SU-DHL-6 (cell line): Measurements from ENCODE around the gene PDE3A.

ENCODE experiments used
- H2AFZ ChIP-seq: fragments of 200-600 bp; sonication (generic); 2 replicates; pipeline ENCODE4 v1.6.1; 2014; ENCODE audit warnings: low read depth, mild to moderate bottlenecking, moderate library complexity, mixed read lengths, antibody characterized with exemption, low read length; ENCODE audit not compliant: severe bottlenecking
- H3F3A ChIP-seq: fragments of 200-600 bp; shearing (Covaris generic); 2 replicates; pipeline ENCODE4 v1.6.0; 2016; ENCODE audit warnings: antibody characterized with exemption, mild to moderate bottlenecking; ENCODE audit not compliant: insufficient read depth
- H3K27ac ChIP-seq: fragments of 200-600 bp; sonication (generic); 2 replicates; pipeline ENCODE4 v1.5.1; 2016; ENCODE audit warnings: low read depth, mild to moderate bottlenecking, low read length, moderate library complexity, mixed read lengths
- H3K27me3 ChIP-seq: fragments of 200-600 bp; sonication (generic), shearing (Covaris generic); 2 replicates; pipeline ENCODE4 v1.6.0; 2014; ENCODE audit warnings: mild to moderate bottlenecking, low read length
- H3K36me3 ChIP-seq: fragments of 200-600 bp; sonication (generic); 2 replicates; pipeline ENCODE4 v1.6.1; 2014; ENCODE audit warnings: mild to moderate bottlenecking, low read length, mixed read lengths
- H3K4me2 ChIP-seq: fragments of 300-600, 200-600 bp; shearing (Covaris generic), sonication (generic); 2 replicates; pipeline ENCODE4 v1.6.0; 2014; ENCODE audit warnings: low read length, low read depth, mild to moderate bottlenecking; ENCODE audit not compliant: poor library complexity, severe bottlenecking
- H3K4me3 ChIP-seq: fragments of 200-600 bp; sonication (generic); 2 replicates; pipeline ENCODE4 v1.5.1; 2014; ENCODE audit warnings: antibody characterized with exemption, low read length, mild to moderate bottlenecking, mixed read lengths; ENCODE audit not compliant: insufficient read depth, poor library complexity, severe bottlenecking
- H3K79me2 ChIP-seq: fragments of 200-600 bp; sonication (generic); 2 replicates; pipeline ENCODE4 v1.6.1; 2014; ENCODE audit warnings: mild to moderate bottlenecking, low read length, moderate library complexity; ENCODE audit not compliant: insufficient read depth
- H3K9ac ChIP-seq: fragments of 200-600 bp; sonication (generic); 2 replicates; pipeline ENCODE4 v1.7.0; 2014; ENCODE audit warnings: mild to moderate bottlenecking, low read length
- H3K9me2 ChIP-seq: fragments of 200-600 bp; sonication (generic); replicated peaks from 2 replicates; pipeline ENCODE4 v1.6.1; 2014; ENCODE audit warnings: low read length; ENCODE audit not compliant: insufficient read depth
- H3K9me3 ChIP-seq: fragments of 200-600 bp; sonication (generic); 2 replicates; pipeline ENCODE4 v1.6.1; 2014; ENCODE audit warnings: low read length, mixed read lengths; ENCODE audit not compliant: insufficient read depth
- H4K20me1 ChIP-seq: fragments of 200-600 bp; sonication (generic); 2 replicates; pipeline ENCODE4 v1.6.1; 2014; ENCODE audit warnings: low read depth, mild to moderate bottlenecking, antibody characterized with exemption, low read length, moderate library complexity, mixed read lengths
- EZH2phosphoT487 ChIP-seq: fragments of 200-600 bp; sonication (generic), shearing (Covaris generic); conservative IDR thresholded peaks from 2 replicates; pipeline ENCODE4 v1.6.1; 2018; ENCODE audit warnings: mild to moderate bottlenecking, antibody characterized with exemption, low read length, moderate library complexity, mixed read lengths
- TF ChIP-seq, protein P1 (sequence below): fragments of 200-600 bp; sonication (generic); IDR thresholded peaks from one replicate; pipeline ENCODE4 v1.5.1; 2017; ENCODE audit warnings: antibody characterized with exemption, mild to moderate bottlenecking, low read length, moderate library complexity; ENCODE audit not compliant: insufficient read depth, poor library complexity, severe bottlenecking

PDE3A gene

DNA sequence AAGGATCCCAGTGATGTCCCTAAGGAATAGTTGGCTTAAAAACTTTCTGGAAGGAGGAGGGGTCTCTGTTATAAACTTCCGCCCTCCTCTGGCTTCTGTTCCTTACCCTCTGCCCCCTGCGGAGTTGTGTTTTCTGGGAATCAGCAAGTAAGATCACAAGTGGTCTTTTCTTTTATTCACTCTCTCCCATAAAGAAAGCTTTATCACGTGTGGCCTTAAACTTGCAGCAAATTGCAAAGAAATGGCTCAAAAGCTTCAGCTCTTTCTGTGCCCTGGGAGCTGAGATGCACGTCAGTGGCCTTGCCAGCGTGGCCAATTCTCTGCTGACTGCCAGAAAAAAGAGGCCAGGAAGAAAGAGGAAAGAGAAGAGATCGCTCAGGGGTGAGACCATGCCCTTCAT is 326.9 kb downstream of the PDE3A start, which contains the start of gene SLCO1C1:
Gene SLCO1C1, plus strand, starts transcription at position 101 of the 400 bp plus-strand sequence. CDS start 4,245 bp downstream, outside the sequence.
- no peaks in the 10 kb centered on the region for H4K20me1 ChIP-seq
- no peaks in the 10 kb centered on the region for H3F3A ChIP-seq
- no peaks in the 10 kb centered on the region for H3K9me3 ChIP-seq
- no peaks in the 10 kb centered on the region for H3K36me3 ChIP-seq
- no peaks in the 10 kb centered on the region for H3K79me2 ChIP-seq
- H2AFZ ChIP-seq = no peak within 1 kb of the TSS
- no peak within 1 kb of the TSS for H3K4me3 ChIP-seq
- no peak within 1 kb of the TSS for H3K27ac ChIP-seq
- H3K4me2 ChIP-seq = no peak within 1 kb of the TSS
- H3K9ac ChIP-seq = no peak within 1 kb of the TSS
- no peaks in the 10 kb centered on the region; the same call in 1 of the 2 replicates for H3K9me2 ChIP-seq
- TF ChIP-seq, protein P1, sequence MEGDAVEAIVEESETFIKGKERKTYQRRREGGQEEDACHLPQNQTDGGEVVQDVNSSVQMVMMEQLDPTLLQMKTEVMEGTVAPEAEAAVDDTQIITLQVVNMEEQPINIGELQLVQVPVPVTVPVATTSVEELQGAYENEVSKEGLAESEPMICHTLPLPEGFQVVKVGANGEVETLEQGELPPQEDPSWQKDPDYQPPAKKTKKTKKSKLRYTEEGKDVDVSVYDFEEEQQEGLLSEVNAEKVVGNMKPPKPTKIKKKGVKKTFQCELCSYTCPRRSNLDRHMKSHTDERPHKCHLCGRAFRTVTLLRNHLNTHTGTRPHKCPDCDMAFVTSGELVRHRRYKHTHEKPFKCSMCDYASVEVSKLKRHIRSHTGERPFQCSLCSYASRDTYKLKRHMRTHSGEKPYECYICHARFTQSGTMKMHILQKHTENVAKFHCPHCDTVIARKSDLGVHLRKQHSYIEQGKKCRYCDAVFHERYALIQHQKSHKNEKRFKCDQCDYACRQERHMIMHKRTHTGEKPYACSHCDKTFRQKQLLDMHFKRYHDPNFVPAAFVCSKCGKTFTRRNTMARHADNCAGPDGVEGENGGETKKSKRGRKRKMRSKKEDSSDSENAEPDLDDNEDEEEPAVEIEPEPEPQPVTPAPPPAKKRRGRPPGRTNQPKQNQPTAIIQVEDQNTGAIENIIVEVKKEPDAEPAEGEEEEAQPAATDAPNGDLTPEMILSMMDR = no peak
- TF ChIP-seq EZH2phosphoT487 = no peak
- H3K27me3 ChIP-seq = no peaks in the 10 kb centered on the region

DNA sequence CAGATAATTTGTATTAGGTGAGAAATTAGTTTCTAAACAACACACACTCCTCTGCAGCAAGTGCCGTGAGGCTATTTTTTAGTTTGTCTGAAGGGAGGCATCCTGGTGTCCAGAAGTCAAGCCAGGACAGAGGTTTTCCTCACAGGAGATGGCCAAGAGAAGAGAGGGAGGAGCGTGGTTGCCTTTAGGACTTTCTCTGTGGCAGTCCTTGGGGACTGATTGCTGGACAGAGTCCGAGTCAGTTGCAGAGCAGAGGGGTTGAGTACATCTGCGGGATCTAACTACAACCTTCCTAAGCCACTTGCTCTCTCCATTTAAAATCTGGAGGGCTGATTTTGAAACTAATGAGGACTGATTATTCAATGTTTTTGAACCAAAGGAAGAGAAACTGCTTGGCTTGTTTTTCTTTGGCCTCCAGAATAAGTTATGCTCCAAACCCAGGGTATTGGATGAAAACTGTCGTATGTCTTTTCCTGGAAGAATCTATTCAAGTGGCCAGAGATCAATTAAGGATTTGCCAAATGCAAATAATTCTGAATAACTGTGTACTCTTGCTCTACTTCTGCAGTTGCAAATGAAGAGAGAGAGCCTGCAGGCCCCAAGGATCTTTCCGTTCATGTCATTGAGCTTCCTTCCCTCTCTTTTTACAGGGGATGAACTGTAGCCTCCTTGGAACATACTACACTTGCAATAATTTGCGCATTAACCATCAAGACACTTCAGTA is 328.0 kb downstream of the PDE3A start:
- Histone ChIP-seq H3K27me3 (no peaks in the 10 kb centered on the region), H2AFZ (no peak overlapping the region), H3K9ac (no peak overlapping the region), H3K27ac (no peak overlapping the region), H3F3A (no peaks in the 10 kb centered on the region), H3K4me2 (no peak overlapping the region), H3K9me3 (no peaks in the 10 kb centered on the region), H3K4me3 (no peak overlapping the region), H4K20me1 (no peaks in the 10 kb centered on the region), H3K36me3 (no peaks in the 10 kb centered on the region), H3K79me2 (no peaks in the 10 kb centered on the region), H3K9me2 (no peaks in the 10 kb centered on the region; the same call in 1 of the 2 replicates)
- TF ChIP-seq EZH2phosphoT487 = no peak
- TF ChIP-seq, protein P1 = no peak

DNA sequence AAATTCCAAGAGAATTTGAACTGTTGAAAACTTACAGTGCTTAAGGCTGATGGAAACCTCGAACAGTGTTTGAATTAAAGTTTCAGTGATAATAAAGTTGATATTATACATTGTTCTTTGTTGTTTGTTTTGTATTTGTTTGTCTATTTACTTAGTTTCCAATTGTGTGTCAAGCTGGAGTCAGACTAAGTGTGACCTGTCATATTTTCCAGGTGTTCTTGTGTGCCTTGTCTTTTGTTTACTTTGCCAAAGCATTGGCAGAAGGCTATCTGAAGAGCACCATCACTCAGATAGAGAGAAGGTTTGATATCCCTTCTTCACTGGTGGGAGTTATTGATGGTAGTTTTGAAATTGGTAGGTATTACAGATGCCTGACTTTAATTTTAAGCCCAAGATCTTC is 332.8 kb downstream of the PDE3A start:
- H3K36me3 ChIP-seq = no peaks in the 10 kb centered on the region
- no peak overlapping the region for H2AFZ ChIP-seq
- H3K4me2 ChIP-seq = no peak overlapping the region
- H3K9me2 ChIP-seq = no peaks in the 10 kb centered on the region
- H3K9me3 ChIP-seq = no peaks in the 10 kb centered on the region
- no peaks in the 10 kb centered on the region for H4K20me1 ChIP-seq
- no peak overlapping the region for H3K4me3 ChIP-seq
- H3K9ac ChIP-seq = no peak overlapping the region
- H3F3A ChIP-seq = no peaks in the 10 kb centered on the region
- H3K27me3 ChIP-seq = no peaks in the 10 kb centered on the region
- H3K27ac ChIP-seq = no peak overlapping the region
- no peaks in the 10 kb centered on the region for H3K79me2 ChIP-seq
- TF ChIP-seq, protein P1 = no peak
- TF ChIP-seq EZH2phosphoT487 = no peak
